Right lobe of liver (tissue), 6 donors: Measurements from ENCODE around the gene HADHB. TPM values are rescaled to one million over a fixed set of nuclear protein-coding genes. Genes with fewer than 3 reads are reported as not detected.
A peak's percentile ranks its signal among the peaks of the same experiment; 100 is the strongest.

Source experiments
- ATAC-seq, 4 donors: fragments of 200-7000 bp; cut with Tn5 transposase; one replicate each; pipeline ENCODE4 v1.9.1; 2020; ENCODE audit warnings: mild to moderate bottlenecking in 4 of 4, moderate library complexity in 4 of 4
- DNase-seq, 3 donors: peaks; one replicate each; pipeline ENCODE4 v3.0.0-alpha.2; 2020
- H3K27ac ChIP-seq, 3 donors: fragments of 200-600 bp; one replicate each; pipeline ENCODE4 v1.8.0; 2022
- H3K27me3 ChIP-seq, 2 donors: fragments of 200-600 bp; one replicate each; pipeline ENCODE4 v1.8.0; 2022
- H3K36me3 ChIP-seq, 4 donors: fragments of 200-600 bp; sonication (generic) in 1 of 4; one replicate each; pipeline versions ENCODE4 v1.5.1 to v1.8.0; 2017 to 2022; ENCODE audit warnings: control low read depth in 1 of 4
- H3K4me1 ChIP-seq, 4 donors: fragments of 200-600 bp; sonication (generic) in 1 of 4; one replicate each; pipeline versions ENCODE4 v1.5.1 to v1.8.0; 2017 to 2022; ENCODE audit warnings: control low read depth in 1 of 4
- H3K4me3 ChIP-seq, 3 donors: fragments of 200-600 bp; one replicate each; pipeline ENCODE4 v1.8.0; 2022
- H3K9me3 ChIP-seq, 4 donors: fragments of 200-600 bp; sonication (generic) in 1 of 4; one replicate each; pipeline versions ENCODE4 v1.5.1 to v1.8.0; 2017 to 2022; ENCODE audit warnings: control low read depth in 1 of 4
- CTCF ChIP-seq, 4 donors: fragments of 200-600 bp in 3 of 4; fragments of 450-650 bp in 1 of 4; IDR thresholded peaks; one replicate each; pipeline versions ENCODE4 v1.5.1 to v1.8.0; 2016 to 2022; ENCODE audit warnings: antibody characterized with exemption in 4 of 4, mild to moderate bottlenecking in 2 of 4
- POLR2A ChIP-seq: fragments of 450-650 bp; IDR thresholded peaks from one replicate; pipeline ENCODE4 v1.6.1; 2017; ENCODE audit warnings: antibody characterized with exemption, mild to moderate bottlenecking
- WGBS: methylation state at CpG from one replicate; pipeline ENCODE4 v1.1.6; 2018; ENCODE audit warnings: low coverage, low lambda C conversion rate; ENCODE audit not compliant: insufficient coverage; ENCODE audit errors: missing lambda C conversion rate; 5-methylcytosine and 5-hydroxymethylcytosine counted together
- intact Hi-C, 2 donors: fragments of 100-400 bp; cut with DNase I; formaldehyde crosslinking; loops; one replicate each; pipeline versions ENCODE4 v1.11.2 to v1.14.1; 2022
- total RNA-seq, 6 experiments: library from RNA; depleted of rRNA in 2 of 6; stranded (reverse); fragments of >200 nt in 2 of 6; fragmentation: NEBNext Ultra II Directional in 3 of 6; extraction: Animal tissue kit (Norgen Biotek cat#: 25700) in 3 of 6; gene quantifications; one replicate each; pipeline versions ENCODE4 v1.1.0 to v1.2.4, GENCODE V29; 2016 to 2023
- donor health status: DM: no; HTN: yes; CAD: no.
- donor health status: DM: no; HTN: no; CAD: no.
- donor health status: DM: no; HTN: no; CAD: no.
- donor health status: DM: no; HTN: yes; CAD: no.
- donor health status: DM: no; HTN: yes; CAD: no.

Gene HADHB
- total RNA-seq, 6 experiments from 2014 or later, result 129 to 295 (median 219) TPM

GRCh38 chr2:26245810-26246209, 1.1 kb downstream of the HADHB start:
- Histone ChIP-seq H3K9me3 (no peaks in the 10 kb centered on the region), H3K27me3 (no peaks in the 10 kb centered on the region), H3K27ac (peak overlapping the region; percentile 96 to 98 (median 96)), H3K4me1 (peaks cover 0 to 57% (median 25%) of the 10 kb centered on the region in 4 donors), H3K36me3 (no peaks in the 10 kb centered on the region), H3K4me3 (peak overlapping the region; percentile 63 to 92 (median 83))
- intact Hi-C loops, result no loop called here
- no peak for DNase-seq
- WGBS, result 4% methylated on average over 3 of the region's 3 CpGs
- TF ChIP-seq POLR2A (no peak), CTCF (IDR thresholded peaks at IDR 0.05) (no peak)
- no peak for ATAC-seq

GRCh38 chr2:26246818-26247217, 2.1 kb downstream of the HADHB start:
- DNase-seq, result no peak
- Histone ChIP-seq H3K4me3 (no peak overlapping the region), H3K9me3 (no peaks in the 10 kb centered on the region), H3K4me1 (peaks cover 0 to 52% (median 24%) of the 10 kb centered on the region in 4 donors), H3K27me3 (no peaks in the 10 kb centered on the region), H3K27ac (no peak overlapping the region), H3K36me3 (no peaks in the 10 kb centered on the region)
- ATAC-seq, result no peak
- WGBS, result 65% methylated on average over 9 of the region's 9 CpGs
- TF ChIP-seq CTCF (IDR thresholded peaks at IDR 0.05) (no peak), POLR2A (no peak)
- intact Hi-C loops, result no loop called here

- Histone ChIP-seq H3K27me3 (no peaks in the 10 kb centered on the region), H3K36me3 (peaks cover 0 to 2% (median 0%) of the 10 kb centered on the region in 4 donors), H3K9me3 (no peaks in the 10 kb centered on the region), H3K27ac (no peak overlapping the region), H3K4me1 (peaks cover 0 to 52% (median 27%) of the 10 kb centered on the region in 4 donors), H3K4me3 (no peak overlapping the region)
- 30% methylated on average over 2 of the region's 2 CpGs for WGBS
- intact Hi-C loops, result no loop called here
- DNase-seq, result no peak
- TF ChIP-seq POLR2A (no peak), CTCF (IDR thresholded peaks at IDR 0.05) (no peak)
- ATAC-seq, result peak in 3 of 4 donors; percentile 20 to 39 (median 37)
Measured at GRCh38 chr2:26249625-26250024, 4.9 kb downstream of the HADHB start.

- Histone ChIP-seq H3K27ac (no peak overlapping the region), H3K27me3 (no peaks in the 10 kb centered on the region), H3K4me1 (peaks cover 0 to 60% (median 29%) of the 10 kb centered on the region in 4 donors), H3K4me3 (no peak overlapping the region), H3K9me3 (no peaks in the 10 kb centered on the region), H3K36me3 (peaks cover 0 to 4% (median 1%) of the 10 kb centered on the region in 4 donors)
- DNase-seq (peak in 1 of 3 donors; percentile 59), ATAC-seq (peak; percentile 33 to 61 (median 52))
- TF ChIP-seq POLR2A (no peak), CTCF (IDR thresholded peaks at IDR 0.05) (no peak)
- 37% methylated on average over 3 of the region's 3 CpGs for WGBS
- intact Hi-C loops, result no loop called here
Measured at GRCh38 chr2:26251893-26252292, 7.2 kb downstream of the HADHB start.
